Astrocyte of the spinal cord (primary cell): ENCODE results near the gene LCN15.
"Not testable (repeated sequence)": the region's sequence is repeated elsewhere in the genome, so short reads cannot be mapped to it uniquely, and the experiment has no call there.

Experiments
- DNase-seq: peaks from one replicate; pipeline ENCODE4 v3.0.0; 2011; ENCODE audit warnings: low read depth, low spot score
- H3K4me3 ChIP-seq: 2 replicates; pipeline ENCODE4 v1.5.1; 2011; ENCODE audit warnings: low read depth, mild to moderate bottlenecking, low read length, moderate library complexity
- CTCF ChIP-seq: IDR thresholded peaks from 2 replicates; pipeline ENCODE4 v1.5.1; 2012; ENCODE audit warnings: low read depth, mild to moderate bottlenecking, low read length, inconsistent platforms
- in situ Hi-C: cut with HindIII; loops from 2 replicates; pipeline ENCODE4 v1.10.0; 2017; ENCODE audit warnings: low sequenced_read_pairs

The LCN15 gene

DNA sequence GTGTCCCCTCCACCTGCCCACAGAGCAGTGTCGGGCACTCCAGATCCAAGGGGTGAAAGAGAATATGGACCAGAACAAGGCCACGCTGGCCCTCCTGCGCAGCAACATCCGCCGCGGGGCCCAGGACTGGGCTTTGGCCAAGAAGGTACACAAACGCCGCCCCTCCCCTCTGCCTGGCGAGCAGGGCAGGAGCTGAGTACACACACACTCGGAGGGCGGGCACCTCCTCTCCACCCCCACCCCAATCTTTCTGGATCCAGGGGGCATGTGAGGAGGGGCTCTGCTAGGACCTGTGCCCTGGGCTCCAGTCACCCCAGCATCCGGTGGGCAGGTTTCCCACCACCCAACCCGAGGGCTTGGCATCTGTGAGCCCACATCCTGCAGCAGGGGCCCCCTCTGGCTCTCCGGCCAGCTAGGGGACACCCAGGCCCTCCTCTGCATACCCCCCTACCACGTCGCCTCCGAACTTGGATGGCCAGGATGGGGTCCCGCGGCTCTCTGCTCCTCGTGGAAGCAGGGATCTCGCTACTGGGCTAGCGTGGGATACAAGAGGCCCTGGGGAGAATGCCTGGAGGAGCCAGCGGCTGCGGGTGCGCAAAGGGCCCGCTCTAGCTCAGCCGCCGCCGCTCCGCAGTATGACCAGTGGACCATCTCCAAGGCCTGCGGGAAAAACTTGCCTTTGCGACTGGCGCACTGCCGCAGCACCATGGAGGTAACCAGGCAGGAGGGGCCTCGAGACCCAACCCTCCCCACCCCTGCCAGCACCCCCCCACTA is 34.9 kb upstream of the LCN15 start:
- no peak for DNase-seq
- H3K4me3 ChIP-seq, result no peak overlapping the region
- no peak for TF ChIP-seq CTCF
- in situ Hi-C loops, result no loop called here

- no peak for TF ChIP-seq CTCF
- no peak for DNase-seq
- H3K4me3 ChIP-seq, result no peak overlapping the region
- in situ Hi-C loops, result no loop called here
Observed at GRCh38 chr9:136798708-136799078, 34.4 kb upstream of the LCN15 start.

- H3K4me3 ChIP-seq, in situ Hi-C loops, DNase-seq: not testable (repeated sequence)
Observed at GRCh38 chr9:136796775-136797347, 32.5 kb upstream of the LCN15 start.

GRCh38 chr9:136796238-136796774 is 32.0 kb upstream of the LCN15 start, which contains the start of gene CCDC183:
Gene CCDC183 (plus strand): TSS chr9:136796338. CDS start chr9:136796398, 60 bp downstream.
- no peak for TF ChIP-seq CTCF
- no peak for DNase-seq
- no peak within 1 kb of the TSS for H3K4me3 ChIP-seq
- in situ Hi-C loops, result no loop called here

- TF ChIP-seq CTCF, result no peak
- H3K4me3 ChIP-seq, result no peak overlapping the region
- in situ Hi-C loops, result no loop called here
- no peak for DNase-seq
Observed at GRCh38 chr9:136795000-136795348, 30.7 kb upstream of the LCN15 start.

- DNase-seq, result no peak
- in situ Hi-C loops, result no loop called here
- TF ChIP-seq CTCF, result no peak
Observed at GRCh38 chr9:136794281-136794999, 30.1 kb upstream of the LCN15 start.

More at GRCh38 chr9:136794281-136794999, 30.1 kb upstream of the LCN15 start:
- no peak overlapping the region for H3K4me3 ChIP-seq
